Large intestine (tissue), 3 donors: Measurements from ENCODE around the gene DIS3L2. TPM values are rescaled to one million over a fixed set of nuclear protein-coding genes. Genes with fewer than 3 reads are reported as not detected.
"Not testable (repeated sequence)": the region's sequence is repeated elsewhere in the genome, so short reads cannot be mapped to it uniquely, and the experiment has no call there.

Experiments
- DNase-seq, 2 donors: peaks; one replicate each; pipeline versions ENCODE4 v3.0.0 to v3.0.0-alpha.2; 2013
- H3K27ac ChIP-seq: one replicate; pipeline ENCODE4 v1.5.1; 2013; ENCODE audit warnings: low read length
- H3K27me3 ChIP-seq: 2 replicates; pipeline ENCODE4 v1.6.1; 2013; ENCODE audit warnings: low read length; ENCODE audit not compliant: control insufficient read depth, insufficient read depth
- H3K36me3 ChIP-seq: 2 replicates; pipeline ENCODE4 v1.6.1; 2013; ENCODE audit warnings: low read length; ENCODE audit not compliant: control insufficient read depth, insufficient read depth
- H3K4me1 ChIP-seq: one replicate; pipeline ENCODE4 v1.6.1; 2013; ENCODE audit warnings: low read length; ENCODE audit not compliant: control insufficient read depth, insufficient read depth
- H3K4me3 ChIP-seq: one replicate; pipeline ENCODE4 v1.5.1; 2013; ENCODE audit warnings: low read length
- H3K9me3 ChIP-seq: one replicate; pipeline ENCODE4 v1.6.1; 2013; ENCODE audit warnings: mild to moderate bottlenecking, low read depth, low read length, moderate library complexity; ENCODE audit not compliant: control insufficient read depth
- WGBS: methylation state at CpG from one replicate; pipeline ENCODE4 v1.1.5; 2013; ENCODE audit warnings: low lambda C conversion rate; ENCODE audit not compliant: insufficient coverage; 5-methylcytosine and 5-hydroxymethylcytosine counted together
- polyA plus RNA-seq: library from polyadenylated mRNA; unstranded; fragments of 120-200 nt; gene quantifications from one replicate; pipeline ENCODE4 v1.2.1, GENCODE V29; 2013

Gene DIS3L2
- polyA plus RNA-seq, 1 donor = 23.6 TPM

DNA sequence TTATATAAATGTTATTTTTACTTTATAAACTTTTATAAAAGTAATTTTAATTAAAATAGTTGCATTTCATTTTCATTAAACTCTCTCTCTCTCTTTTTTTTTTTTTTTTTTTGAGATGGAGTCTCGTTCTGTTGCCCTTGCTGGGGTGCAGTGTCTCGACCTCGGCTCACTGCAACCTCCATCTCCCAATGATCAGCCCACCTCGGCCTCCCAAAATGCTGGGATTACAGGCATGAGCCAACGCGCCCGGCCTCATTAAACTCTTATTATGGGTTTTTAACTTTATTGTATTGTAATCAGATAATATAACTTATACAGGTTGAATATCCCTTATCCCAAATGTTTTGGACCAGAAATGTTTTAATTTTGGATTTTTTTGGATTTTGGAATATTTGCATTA, 24.5 kb upstream of the DIS3L2 start:
- Histone ChIP-seq H3K27me3 (no peaks in the 10 kb centered on the region), H3K4me3 (no peak overlapping the region), H3K4me1 (no peaks in the 10 kb centered on the region), H3K36me3 (no peaks in the 10 kb centered on the region), H3K27ac (no peak overlapping the region), H3K9me3 (no peaks in the 10 kb centered on the region)
- no CpG with 5 or more reads among the region's 7 CpGs for WGBS
- DNase-seq = no peak

DNA sequence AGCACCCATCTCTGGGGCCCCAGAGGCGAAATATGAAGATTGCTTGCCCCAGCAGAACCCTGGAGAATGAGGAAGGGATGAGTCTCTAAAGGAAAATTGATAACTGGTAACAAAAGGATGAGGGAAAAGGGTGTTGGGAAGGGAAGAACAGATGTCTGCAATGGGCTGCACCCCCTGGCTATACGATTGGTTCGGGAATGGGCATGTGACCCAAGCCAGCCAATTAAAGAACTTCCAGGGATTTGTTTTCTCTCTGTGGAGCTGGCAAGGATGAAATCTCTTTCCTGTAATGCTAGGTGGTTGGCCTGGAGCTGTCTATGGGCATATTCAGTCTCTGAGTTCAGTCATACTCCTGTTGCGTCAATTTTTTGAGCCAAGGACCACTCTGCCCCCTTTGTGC, 22.5 kb upstream of the DIS3L2 start:
- Histone ChIP-seq H3K4me3 (no peak overlapping the region), H3K27me3 (no peaks in the 10 kb centered on the region), H3K36me3 (no peaks in the 10 kb centered on the region), H3K9me3 (no peaks in the 10 kb centered on the region), H3K4me1 (no peaks in the 10 kb centered on the region), H3K27ac (no peak overlapping the region)
- WGBS = no CpG with 5 or more reads among the region's 4 CpGs
- DNase-seq = no peak

- no peak for DNase-seq
- Histone ChIP-seq H3K36me3 (no peaks in the 10 kb centered on the region), H3K9me3 (no peaks in the 10 kb centered on the region), H3K4me3 (no peak overlapping the region), H3K27ac (no peak overlapping the region), H3K4me1 (no peaks in the 10 kb centered on the region), H3K27me3 (no peaks in the 10 kb centered on the region)
- no CpG with 5 or more reads among the region's 3 CpGs for WGBS
Measured at GRCh38 chr2:231940795-231941194, 20.7 kb upstream of the DIS3L2 start.

GRCh38 chr2:231941673-231942072, 19.8 kb upstream of the DIS3L2 start:
- no CpG with 5 or more reads among the region's 12 CpGs for WGBS
- Histone ChIP-seq H3K9me3 (no peaks in the 10 kb centered on the region), H3K4me1 (no peaks in the 10 kb centered on the region), H3K36me3 (no peaks in the 10 kb centered on the region), H3K4me3 (no peak overlapping the region), H3K27me3 (peaks cover 3% of the 10 kb centered on the region), H3K27ac (no peak overlapping the region)
- DNase-seq = no peak

- Histone ChIP-seq H3K9me3 (no peaks in the 10 kb centered on the region), H3K27me3 (peaks cover 3% of the 10 kb centered on the region), H3K4me1 (no peaks in the 10 kb centered on the region), H3K4me3 (no peak overlapping the region), H3K27ac (no peak overlapping the region), H3K36me3 (no peaks in the 10 kb centered on the region)
- no peak for DNase-seq
- WGBS = 93% methylated on average over 4 of the region's 6 CpGs
Measured at GRCh38 chr2:231942180-231942579, 19.3 kb upstream of the DIS3L2 start.

DNA sequence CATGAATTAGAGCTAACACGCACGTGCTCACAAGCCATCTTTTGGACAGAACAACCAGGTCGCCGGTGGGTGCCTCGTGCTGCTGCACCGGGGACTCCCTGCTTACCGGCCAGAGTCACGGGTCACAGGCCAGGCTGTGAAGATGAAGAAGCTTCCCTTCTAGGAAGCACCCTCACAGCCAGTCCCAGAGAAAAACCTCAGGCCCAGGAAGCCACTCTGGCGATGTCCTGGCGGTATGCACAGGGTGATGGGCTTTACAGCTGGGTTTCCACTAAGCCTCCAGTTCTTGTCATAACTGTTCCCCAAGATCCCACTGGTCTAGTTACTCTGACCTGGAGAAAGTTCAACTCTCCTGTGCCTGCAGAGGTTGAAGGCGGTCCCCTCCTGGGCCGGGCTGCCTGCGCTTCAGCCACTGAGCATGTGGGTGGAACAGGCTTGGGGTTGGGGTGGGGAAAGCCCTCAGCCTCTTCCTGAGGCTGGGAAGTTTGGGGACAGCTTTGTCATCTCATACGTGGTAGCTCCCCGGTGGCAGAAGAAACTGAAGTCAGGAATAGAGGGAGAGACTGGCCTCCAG, 15.2 kb upstream of the DIS3L2 start:
- Histone ChIP-seq H3K27me3 (peaks cover 3% of the 10 kb centered on the region), H3K4me3 (no peak overlapping the region), H3K4me1 (no peaks in the 10 kb centered on the region), H3K9me3 (no peaks in the 10 kb centered on the region), H3K27ac (no peak overlapping the region), H3K36me3 (no peaks in the 10 kb centered on the region)
- WGBS = no CpG with 5 or more reads among the region's 15 CpGs
- DNase-seq = no peak

GRCh38 chr2:231947112-231947511, 14.4 kb upstream of the DIS3L2 start:
- H3K36me3 ChIP-seq, H3K27ac ChIP-seq, H3K4me3 ChIP-seq, H3K4me1 ChIP-seq, H3K27me3 ChIP-seq, DNase-seq, H3K9me3 ChIP-seq: not testable (repeated sequence)
- WGBS = no CpG with 5 or more reads among the region's 11 CpGs

DNA sequence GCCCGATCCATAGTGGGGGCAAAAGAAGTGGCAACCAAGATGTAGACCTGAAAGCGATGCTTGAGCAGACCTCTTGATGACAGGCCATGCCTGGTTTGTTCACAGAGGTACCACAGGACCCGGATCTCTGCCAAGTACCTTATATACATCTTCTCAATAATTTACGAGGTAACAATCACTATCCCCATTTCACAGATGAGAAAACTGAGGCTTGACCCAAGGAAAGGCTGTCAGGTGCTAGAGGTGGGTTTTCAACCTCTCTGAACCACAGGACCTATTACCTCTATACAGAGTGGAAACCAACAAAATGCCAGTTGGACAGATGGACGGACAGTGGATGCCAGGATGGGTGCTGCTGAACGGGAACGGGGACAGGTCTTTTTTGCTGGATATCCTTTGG, 13.8 kb upstream of the DIS3L2 start:
- Histone ChIP-seq H3K4me1 (no peaks in the 10 kb centered on the region), H3K27ac (no peak overlapping the region)
- no CpG with 5 or more reads among the region's 7 CpGs for WGBS

DNA sequence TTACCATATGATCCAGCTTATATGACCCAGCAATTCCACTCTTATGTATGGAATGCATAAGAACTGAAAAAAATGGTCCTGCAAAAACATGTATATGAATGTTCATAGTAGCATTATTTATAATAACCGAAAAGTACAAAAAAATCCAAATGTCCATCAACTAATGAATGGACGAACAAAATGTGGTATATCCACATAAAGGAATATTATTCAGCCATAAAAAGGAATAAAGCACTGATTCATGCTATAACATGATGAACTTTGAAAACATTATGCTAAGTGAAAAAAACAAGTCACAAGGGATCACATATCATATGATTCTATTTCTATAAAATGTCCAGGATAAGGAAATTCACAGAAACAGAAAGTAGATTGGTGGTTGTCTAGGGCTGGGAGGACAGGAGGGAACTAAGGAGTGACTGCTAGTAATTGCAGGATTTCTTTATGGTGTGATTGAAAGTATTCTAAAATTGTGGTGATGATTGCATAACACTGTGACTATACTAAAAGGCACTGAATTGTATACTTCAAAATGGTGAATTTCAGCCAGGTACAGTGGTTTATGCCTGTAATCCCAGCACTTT, 10.0 kb upstream of the DIS3L2 start:
- no peaks in the 10 kb centered on the region for H3K4me1 ChIP-seq
- H3K27me3 ChIP-seq = peaks cover 6% of the 10 kb centered on the region
- no peaks in the 10 kb centered on the region for H3K9me3 ChIP-seq
- no peak for DNase-seq
- WGBS = 100% methylated on average over 1 of the region's 2 CpGs
- H3K36me3 ChIP-seq = no peaks in the 10 kb centered on the region
- no peak overlapping the region for H3K4me3 ChIP-seq
- no peak overlapping the region for H3K27ac ChIP-seq

More for the DNA sequence above, 13.8 kb upstream of the DIS3L2 start:
- Histone ChIP-seq H3K4me3 (no peak overlapping the region), H3K27me3 (peaks cover 3% of the 10 kb centered on the region), H3K36me3 (no peaks in the 10 kb centered on the region), H3K9me3 (no peaks in the 10 kb centered on the region)
- no peak for DNase-seq

DNA sequence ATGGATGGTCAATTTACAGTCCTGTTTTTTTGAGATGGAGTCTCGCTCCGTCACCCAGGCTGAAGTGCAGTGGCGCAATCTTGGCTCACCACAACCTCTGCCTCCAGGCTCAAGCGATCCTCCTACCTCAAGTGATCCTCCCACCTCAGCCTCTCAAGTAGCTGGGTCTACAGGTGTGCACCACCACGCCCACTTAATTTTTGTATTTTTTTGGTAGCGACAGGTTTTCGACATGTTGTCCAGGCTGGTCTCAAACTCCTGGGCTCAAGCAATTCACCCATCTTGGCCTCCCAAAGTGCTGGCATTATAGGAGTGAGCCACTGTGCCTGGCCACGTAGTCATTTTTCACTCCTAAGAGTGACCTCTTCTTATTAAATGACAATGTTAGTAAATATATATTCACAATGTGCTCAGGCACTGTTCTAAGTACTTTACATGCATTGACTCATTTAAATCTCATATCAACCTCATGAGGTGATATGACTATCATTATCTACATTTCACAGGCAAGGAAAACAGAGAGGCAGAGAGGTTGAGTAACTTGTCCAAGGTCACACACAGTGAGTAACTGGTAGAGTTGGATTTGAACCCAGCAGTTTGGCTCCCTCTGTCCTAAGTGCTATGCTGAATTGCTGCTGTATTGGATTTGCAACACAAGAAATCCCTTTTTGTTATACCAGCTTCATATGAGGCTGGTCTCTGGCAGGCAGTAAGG, 5.6 kb upstream of the DIS3L2 start:
- Histone ChIP-seq H3K4me3 (no peak overlapping the region), H3K9me3 (no peaks in the 10 kb centered on the region), H3K27me3 (peaks cover 4% of the 10 kb centered on the region), H3K27ac (no peak overlapping the region), H3K4me1 (no peaks in the 10 kb centered on the region), H3K36me3 (no peaks in the 10 kb centered on the region)
- no peak for DNase-seq
- 96% methylated on average over 4 of the region's 8 CpGs for WGBS
